Thoracic aorta (tissue), 2 donors: ENCODE data around the gene CASTOR2. TPM values are rescaled to one million over a fixed set of nuclear protein-coding genes. Genes with fewer than 3 reads are reported as not detected.
"Not testable (repeated sequence)": the region's sequence is repeated elsewhere in the genome, so short reads cannot be mapped to it uniquely, and the experiment has no call there.

ENCODE experiments used
- ATAC-seq: fragments of 150-250 bp; one replicate; pipeline ENCODE4 v1.8.0; 2017; ENCODE audit warnings: low read depth; ENCODE audit not compliant: insufficient number of reproducible peaks, low FRiP score
- DNase-seq: peaks from one replicate; pipeline ENCODE4 v3.0.0-alpha.2; 2020; ENCODE audit warnings: low spot score
- H3K27ac ChIP-seq, 2 donors: fragments of 200-600 bp; sonication (generic); 1 replicate in 1 of 2; 2 replicates in 1 of 2; pipeline ENCODE4 v1.5.1; 2016; ENCODE audit warnings: mild to moderate bottlenecking in 2 of 2, moderate library complexity in 2 of 2
- H3K27me3 ChIP-seq: fragments of 200-600 bp; sonication (generic); replicated peaks from 2 replicates; pipeline ENCODE4 v1.6.0; 2016; ENCODE audit warnings: mild to moderate bottlenecking; ENCODE audit not compliant: insufficient read depth
- H3K36me3 ChIP-seq: fragments of 200-600 bp; sonication (generic); one replicate; pipeline ENCODE4 v1.5.1; 2016
- H3K4me1 ChIP-seq, 2 donors: fragments of 200-600 bp; sonication (generic); 1 replicate in 1 of 2; 2 replicates in 1 of 2; pipeline versions ENCODE4 v1.5.1 to v1.6.0; 2016; ENCODE audit warnings: low read depth in 2 of 2, mild to moderate bottlenecking in 1 of 2; ENCODE audit not compliant: control insufficient read depth in 1 of 2
- H3K4me3 ChIP-seq: fragments of 200-600 bp; sonication (generic); 2 replicates; pipeline ENCODE4 v1.5.1; 2016; ENCODE audit warnings: mild to moderate bottlenecking
- H3K9me3 ChIP-seq: fragments of 200-600 bp; sonication (generic); 2 replicates; pipeline ENCODE4 v1.5.1; 2016
- total RNA-seq, 2 donors: library from RNA; depleted of rRNA; stranded (reverse); fragments of >200 nt; gene quantifications; one replicate each; pipeline versions ENCODE4 v1.1.0 to v1.2.3, GENCODE V29; 2016
- TF ChIP-seq, protein P1 (sequence below): fragments of 200-600 bp; sonication (generic); IDR thresholded peaks from one replicate; pipeline ENCODE4 v1.5.1; 2019; ENCODE audit warnings: antibody characterized with exemption

Gene CASTOR2
- total RNA-seq, 2 donors from 2014 or later = 16.3 to 29.9 TPM

DNA sequence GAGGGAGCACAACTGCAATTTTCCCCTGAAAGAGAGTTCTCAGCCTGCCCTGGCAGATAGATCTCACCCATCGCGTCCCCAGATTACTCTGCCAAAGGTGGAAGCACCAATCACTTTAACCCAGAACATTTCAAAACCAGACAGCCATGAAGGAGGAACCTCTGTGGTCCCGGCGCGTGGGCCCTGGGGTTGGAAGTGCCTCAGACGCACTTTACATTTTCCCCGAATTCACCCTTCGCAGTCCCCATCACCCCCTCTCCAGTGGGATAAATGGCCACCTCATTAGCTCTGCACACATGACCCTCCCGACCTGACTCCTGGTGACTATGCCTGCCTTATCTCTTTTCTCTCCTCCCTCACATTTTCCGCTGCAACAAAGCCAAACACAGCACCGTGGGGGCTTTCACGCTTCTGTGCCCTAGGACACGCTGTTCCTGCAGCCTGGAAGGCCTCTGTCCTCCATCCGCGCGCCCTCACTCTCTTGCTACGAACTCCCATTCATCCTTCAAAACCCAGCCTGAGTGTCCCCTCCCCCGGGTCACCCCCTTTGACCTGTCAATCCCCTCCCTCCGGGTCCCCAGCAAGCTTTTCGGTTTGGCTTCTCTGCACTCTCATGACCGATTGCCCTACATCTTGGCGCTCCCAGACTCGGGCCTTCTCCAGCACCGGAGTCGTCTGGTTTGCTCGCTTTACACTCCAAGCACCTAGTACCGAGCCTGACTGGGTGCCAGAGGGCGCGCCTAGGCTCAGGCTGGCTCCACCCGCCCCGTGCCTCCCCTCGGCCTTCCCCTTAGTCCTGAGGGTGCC, 598 bp upstream of the CASTOR2 start:
- peak overlapping the region; percentile 66 for H3K4me3 ChIP-seq
- not testable (repeated sequence) for H3K36me3 ChIP-seq, H3K27me3 ChIP-seq, ATAC-seq, H3K4me1 ChIP-seq, H3K9me3 ChIP-seq, H3K27ac ChIP-seq, DNase-seq

- H3K36me3 ChIP-seq, H3K27ac ChIP-seq, H3K9me3 ChIP-seq, H3K4me1 ChIP-seq, H3K27me3 ChIP-seq, DNase-seq, ATAC-seq, H3K4me3 ChIP-seq: not testable (repeated sequence)
Measured at GRCh38 chr7:74966208-74966854, 1.8 kb downstream of the CASTOR2 start.

DNA sequence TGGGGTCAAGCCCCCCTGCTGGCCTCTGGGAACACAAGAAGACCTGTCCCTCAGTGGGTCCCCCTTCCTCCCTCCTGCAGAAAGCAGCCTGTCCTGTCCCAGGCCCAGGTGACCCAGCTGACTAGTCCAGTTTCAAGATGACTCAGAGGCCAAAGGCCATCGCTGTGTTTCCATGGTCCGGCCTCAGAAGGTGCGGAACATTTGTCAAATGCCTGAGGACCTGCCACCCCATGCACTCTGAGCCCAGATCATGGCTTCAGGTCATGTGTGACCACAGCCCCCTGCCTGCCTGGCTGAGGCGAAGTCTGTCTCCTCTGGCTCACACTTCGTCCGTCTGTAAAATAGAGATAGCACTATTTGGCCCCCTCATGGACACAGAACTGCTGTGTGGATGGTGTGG, 2.4 kb downstream of the CASTOR2 start:
- H3K36me3 ChIP-seq, H3K27ac ChIP-seq, H3K27me3 ChIP-seq, H3K9me3 ChIP-seq, H3K4me1 ChIP-seq, H3K4me3 ChIP-seq, DNase-seq, ATAC-seq: not testable (repeated sequence)

DNA sequence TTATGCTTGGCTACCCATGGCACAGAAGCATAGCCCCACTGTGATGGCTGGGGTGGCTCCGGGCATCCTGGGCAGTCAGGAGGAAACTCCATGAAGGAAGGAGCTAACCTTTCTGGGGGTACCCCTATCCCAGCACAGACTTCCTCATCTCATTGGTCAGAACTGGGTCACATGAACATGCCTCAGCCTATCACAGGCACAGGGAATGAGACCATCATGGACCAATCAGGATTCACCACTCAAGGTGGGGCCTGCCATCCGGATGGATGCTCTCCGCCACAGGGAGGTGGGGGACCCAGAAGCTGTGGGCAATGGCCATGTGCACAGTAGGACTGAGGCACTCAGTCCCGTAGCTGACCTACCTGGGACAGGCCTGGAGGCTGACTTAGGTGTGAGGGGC, 6.9 kb downstream of the CASTOR2 start:
- not testable (repeated sequence) for H3K4me1 ChIP-seq, H3K27me3 ChIP-seq, H3K9me3 ChIP-seq, H3K4me3 ChIP-seq, H3K27ac ChIP-seq, H3K36me3 ChIP-seq, ATAC-seq, DNase-seq

GRCh38 chr7:74972377-74972776, 7.9 kb downstream of the CASTOR2 start:
- ATAC-seq, H3K27me3 ChIP-seq, DNase-seq, H3K9me3 ChIP-seq, H3K36me3 ChIP-seq, H3K4me3 ChIP-seq, H3K27ac ChIP-seq, H3K4me1 ChIP-seq: not testable (repeated sequence)

- not testable (repeated sequence) for ATAC-seq, H3K4me1 ChIP-seq, H3K36me3 ChIP-seq, H3K9me3 ChIP-seq, DNase-seq, H3K27me3 ChIP-seq, H3K27ac ChIP-seq, H3K4me3 ChIP-seq
Measured at GRCh38 chr7:74975959-74976358, 11.5 kb downstream of the CASTOR2 start.

DNA sequence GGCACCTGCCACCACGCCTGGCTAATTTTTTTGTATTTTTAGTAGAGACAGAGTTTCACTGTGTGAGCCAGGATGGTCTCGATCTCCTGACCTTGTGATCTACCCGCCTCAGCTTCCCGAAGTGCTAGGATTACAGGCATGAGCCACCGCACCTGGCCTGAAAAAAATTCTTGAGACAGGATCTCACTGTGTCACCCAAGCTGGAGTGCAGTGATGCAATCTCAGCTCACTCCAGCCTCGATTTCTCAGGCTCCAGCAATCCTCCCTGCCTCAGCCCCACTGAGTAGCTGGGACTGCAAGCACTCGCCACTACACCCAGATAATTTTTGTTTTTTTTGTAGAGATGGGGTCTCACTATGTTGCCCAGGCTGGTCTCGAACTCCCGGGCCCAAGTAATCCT, 13.0 kb downstream of the CASTOR2 start:
- not testable (repeated sequence) for H3K9me3 ChIP-seq, DNase-seq, H3K4me3 ChIP-seq, H3K27ac ChIP-seq, ATAC-seq, H3K36me3 ChIP-seq, H3K4me1 ChIP-seq, H3K27me3 ChIP-seq

- H3K9me3 ChIP-seq, H3K4me1 ChIP-seq, H3K36me3 ChIP-seq, DNase-seq, H3K27ac ChIP-seq, H3K4me3 ChIP-seq, H3K27me3 ChIP-seq, ATAC-seq: not testable (repeated sequence)
Measured at GRCh38 chr7:74988436-74988835, 23.9 kb downstream of the CASTOR2 start.

GRCh38 chr7:74993121-74993520, 28.6 kb downstream of the CASTOR2 start:
- H3K9me3 ChIP-seq = no peaks in the 10 kb centered on the region
- H3K27me3 ChIP-seq = no peaks in the 10 kb centered on the region
- DNase-seq (no peak), ATAC-seq (no peak)
- H3K4me1 ChIP-seq = peaks cover 5 to 7% of the 10 kb centered on the region in 2 donors
- TF ChIP-seq, protein P1, sequence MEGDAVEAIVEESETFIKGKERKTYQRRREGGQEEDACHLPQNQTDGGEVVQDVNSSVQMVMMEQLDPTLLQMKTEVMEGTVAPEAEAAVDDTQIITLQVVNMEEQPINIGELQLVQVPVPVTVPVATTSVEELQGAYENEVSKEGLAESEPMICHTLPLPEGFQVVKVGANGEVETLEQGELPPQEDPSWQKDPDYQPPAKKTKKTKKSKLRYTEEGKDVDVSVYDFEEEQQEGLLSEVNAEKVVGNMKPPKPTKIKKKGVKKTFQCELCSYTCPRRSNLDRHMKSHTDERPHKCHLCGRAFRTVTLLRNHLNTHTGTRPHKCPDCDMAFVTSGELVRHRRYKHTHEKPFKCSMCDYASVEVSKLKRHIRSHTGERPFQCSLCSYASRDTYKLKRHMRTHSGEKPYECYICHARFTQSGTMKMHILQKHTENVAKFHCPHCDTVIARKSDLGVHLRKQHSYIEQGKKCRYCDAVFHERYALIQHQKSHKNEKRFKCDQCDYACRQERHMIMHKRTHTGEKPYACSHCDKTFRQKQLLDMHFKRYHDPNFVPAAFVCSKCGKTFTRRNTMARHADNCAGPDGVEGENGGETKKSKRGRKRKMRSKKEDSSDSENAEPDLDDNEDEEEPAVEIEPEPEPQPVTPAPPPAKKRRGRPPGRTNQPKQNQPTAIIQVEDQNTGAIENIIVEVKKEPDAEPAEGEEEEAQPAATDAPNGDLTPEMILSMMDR = no peak
- H3K4me3 ChIP-seq = no peak overlapping the region
- H3K36me3 ChIP-seq = no peaks in the 10 kb centered on the region
- no peak overlapping the region for H3K27ac ChIP-seq

- DNase-seq, H3K9me3 ChIP-seq, H3K27ac ChIP-seq, ATAC-seq, H3K27me3 ChIP-seq, H3K4me3 ChIP-seq, H3K36me3 ChIP-seq, H3K4me1 ChIP-seq: not testable (repeated sequence)
Measured at GRCh38 chr7:74994869-74995543, 30.5 kb downstream of the CASTOR2 start.

DNA sequence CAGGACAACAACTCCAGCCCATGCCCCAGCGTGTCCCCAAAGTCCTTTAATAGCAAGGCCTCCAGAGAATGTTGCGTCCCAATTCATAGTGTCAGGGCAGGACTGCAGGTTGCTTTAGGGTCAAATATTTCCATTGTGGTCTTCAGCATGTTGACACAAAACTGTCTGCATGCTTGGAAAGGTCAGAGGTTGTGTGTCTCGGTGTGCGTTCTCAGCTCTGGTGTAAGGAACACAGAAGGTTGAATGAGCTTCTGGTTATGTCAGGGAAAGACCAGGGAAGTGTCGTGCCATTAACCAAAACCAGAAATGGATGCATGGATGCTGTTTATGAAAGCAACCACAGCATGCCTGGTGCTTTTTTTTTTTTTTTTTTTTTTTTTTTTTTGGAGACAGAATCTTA, 31.9 kb downstream of the CASTOR2 start:
- H3K27ac ChIP-seq, H3K4me1 ChIP-seq, H3K9me3 ChIP-seq, DNase-seq, ATAC-seq, H3K27me3 ChIP-seq, H3K4me3 ChIP-seq, H3K36me3 ChIP-seq: not testable (repeated sequence)
